Kidney glomerular epithelial cell (primary cell): ENCODE measurements around the gene FAM187B.
"Not testable (repeated sequence)": the region's sequence is repeated elsewhere in the genome, so short reads cannot be mapped to it uniquely, and the experiment has no call there.

Experiments
- DNase-seq: peaks from one replicate; lab custom pipeline; 2025; lab: John Stamatoyannopoulos, UW

The FAM187B gene

GRCh38 chr19:35236638-35237400, 8.3 kb upstream of the FAM187B start:
- no peak for DNase-seq

- no peak for DNase-seq
These were observed 4.4 kb upstream of the FAM187B start for GRCh38 chr19:35232912-35233311.

- no peak for DNase-seq
These were observed 3.6 kb upstream of the FAM187B start for GRCh38 chr19:35231956-35232645.

GRCh38 chr19:35229601-35230000, 1.1 kb upstream of the FAM187B start:
- DNase-seq = no peak

GRCh38 chr19:35226748-35227147, 1.8 kb downstream of the FAM187B start:
- DNase-seq = no peak

- no peak for DNase-seq
These were observed 2.6 kb downstream of the FAM187B start for GRCh38 chr19:35225951-35226350.

GRCh38 chr19:35224681-35225571, 3.6 kb downstream of the FAM187B start:
- no peak for DNase-seq

- DNase-seq = no peak
These were observed 4.6 kb downstream of the FAM187B start for GRCh38 chr19:35223862-35224505.

GRCh38 chr19:35223084-35223790, 5.3 kb downstream of the FAM187B start:
- no peak for DNase-seq

GRCh38 chr19:35222373-35223015, 6.0 kb downstream of the FAM187B start:
- no peak for DNase-seq

- DNase-seq = not testable (repeated sequence)
These were observed 7.5 kb downstream of the FAM187B start for GRCh38 chr19:35220973-35221590.

GRCh38 chr19:35220315-35220921, 8.1 kb downstream of the FAM187B start:
- no peak for DNase-seq

GRCh38 chr19:35219008-35219407, 9.5 kb downstream of the FAM187B start:
- DNase-seq = no peak

- no peak for DNase-seq
These were observed 10.9 kb downstream of the FAM187B start for GRCh38 chr19:35217649-35217990.

GRCh38 chr19:35216833-35217648, 11.5 kb downstream of the FAM187B start:
- DNase-seq = no peak

GRCh38 chr19:35216016-35216832, 12.3 kb downstream of the FAM187B start:
- DNase-seq = no peak

GRCh38 chr19:35214766-35215422, 13.6 kb downstream of the FAM187B start:
- no peak for DNase-seq
